Fibroblast of lung (primary cell): ENCODE results near the gene ITPKB. TPM values are rescaled to one million over a fixed set of nuclear protein-coding genes. Genes with fewer than 3 reads are reported as not detected.
A peak's percentile ranks its signal among the peaks of the same experiment; 100 is the strongest.

Experiments used
- DNase-seq, 2 donors: peaks; one replicate each; pipeline versions ENCODE4 v3.0.0 to v3.0.0-alpha.2; 2010; ENCODE audit warnings: low read depth in 2 of 2
- H2AFZ ChIP-seq: 2 replicates; pipeline ENCODE4 v1.5.1; 2012; ENCODE audit warnings: low read length, control low read depth, inconsistent platforms
- H3K27ac ChIP-seq: 2 replicates; pipeline ENCODE4 v1.5.1; 2011; ENCODE audit warnings: low read length, control low read depth; ENCODE audit not compliant: insufficient read depth
- H3K27me3 ChIP-seq: 2 replicates; pipeline ENCODE4 v1.5.1; 2011; ENCODE audit warnings: mild to moderate bottlenecking, low read length; ENCODE audit not compliant: control insufficient read depth, insufficient read depth
- H3K36me3 ChIP-seq: 2 replicates; pipeline ENCODE4 v1.5.1; 2011; ENCODE audit warnings: low read length; ENCODE audit not compliant: control insufficient read depth, insufficient read depth
- H3K4me1 ChIP-seq: 2 replicates; pipeline ENCODE4 v1.5.1; 2011; ENCODE audit warnings: low read length; ENCODE audit not compliant: control insufficient read depth, insufficient read depth; ENCODE audit errors: extremely low read depth
- H3K4me2 ChIP-seq: 2 replicates; pipeline ENCODE4 v1.5.1; 2011; ENCODE audit warnings: low read length, control low read depth; ENCODE audit not compliant: insufficient read depth; ENCODE audit errors: extremely low read depth
- H3K4me3 ChIP-seq, 4 experiments: fragments of 200-600 bp in 1 of 4; sonication (generic) in 1 of 4; replicated peaks in 1 of 4; 2 replicates each; pipeline ENCODE4 v1.5.1; 2011 to 2016; ENCODE audit warnings: low read length in 4 of 4, low read depth in 3 of 4, mild to moderate bottlenecking in 3 of 4, control low read depth in 2 of 4, inconsistent platforms in 1 of 4, mixed read lengths in 1 of 4; ENCODE audit not compliant: insufficient read depth in 1 of 4; ENCODE audit errors: control extremely low read depth in 1 of 4
- H3K79me2 ChIP-seq: 2 replicates; pipeline ENCODE4 v1.5.1; 2012; ENCODE audit warnings: mild to moderate bottlenecking, low read length, inconsistent platforms; ENCODE audit not compliant: control insufficient read depth, insufficient read depth
- H3K9ac ChIP-seq: 2 replicates; pipeline ENCODE4 v1.5.1; 2011; ENCODE audit warnings: mild to moderate bottlenecking, low read length, control low read depth; ENCODE audit not compliant: insufficient read depth
- H3K9me3 ChIP-seq: 2 replicates; pipeline ENCODE4 v1.5.1; 2012; ENCODE audit warnings: low read depth, low read length; ENCODE audit not compliant: control insufficient read depth, insufficient read depth
- H4K20me1 ChIP-seq: 2 replicates; pipeline ENCODE4 v1.5.1; 2011; ENCODE audit warnings: low read length; ENCODE audit not compliant: control insufficient read depth, insufficient read depth; ENCODE audit errors: extremely low read depth
- EZH2 ChIP-seq: IDR thresholded peaks from 2 replicates; pipeline ENCODE4 v1.5.1; 2012; ENCODE audit warnings: low read length, control low read depth, mild to moderate bottlenecking; ENCODE audit errors: missing control alignments
- polyA plus RNA-seq, 2 donors: library from polyadenylated mRNA; depleted of rRNA in 1 of 2; stranded (reverse) in 1 of 2; unstranded in 1 of 2; fragments of >200 nt; gene quantifications; 2 replicates each; pipeline ENCODE4 v1.2.1, GENCODE V29; 2011 to 2012; ENCODE audit warnings: missing spikeins in 1 of 2
- total RNA-seq: library from RNA; depleted of rRNA; stranded (reverse); fragments of >200 nt; gene quantifications from 2 replicates; pipeline ENCODE4 v1.2.1, GENCODE V29; 2014
- TF ChIP-seq, protein P1 (sequence below), 2 donors: IDR thresholded peaks in 1 of 2; conservative IDR thresholded peaks in 1 of 2; 1 replicate in 1 of 2; 2 replicates in 1 of 2; pipeline ENCODE4 v1.5.1; 2011 to 2012; ENCODE audit warnings: low read length in 2 of 2, control low read depth in 1 of 2, inconsistent platforms in 1 of 2, low read depth in 1 of 2, mild to moderate bottlenecking in 1 of 2

The ITPKB gene
- total and polyA plus RNA-seq, 2 donors (not counting 1 experiment from before 2014, with no cell fraction given): 10.2 to 32.4 TPM

DNA sequence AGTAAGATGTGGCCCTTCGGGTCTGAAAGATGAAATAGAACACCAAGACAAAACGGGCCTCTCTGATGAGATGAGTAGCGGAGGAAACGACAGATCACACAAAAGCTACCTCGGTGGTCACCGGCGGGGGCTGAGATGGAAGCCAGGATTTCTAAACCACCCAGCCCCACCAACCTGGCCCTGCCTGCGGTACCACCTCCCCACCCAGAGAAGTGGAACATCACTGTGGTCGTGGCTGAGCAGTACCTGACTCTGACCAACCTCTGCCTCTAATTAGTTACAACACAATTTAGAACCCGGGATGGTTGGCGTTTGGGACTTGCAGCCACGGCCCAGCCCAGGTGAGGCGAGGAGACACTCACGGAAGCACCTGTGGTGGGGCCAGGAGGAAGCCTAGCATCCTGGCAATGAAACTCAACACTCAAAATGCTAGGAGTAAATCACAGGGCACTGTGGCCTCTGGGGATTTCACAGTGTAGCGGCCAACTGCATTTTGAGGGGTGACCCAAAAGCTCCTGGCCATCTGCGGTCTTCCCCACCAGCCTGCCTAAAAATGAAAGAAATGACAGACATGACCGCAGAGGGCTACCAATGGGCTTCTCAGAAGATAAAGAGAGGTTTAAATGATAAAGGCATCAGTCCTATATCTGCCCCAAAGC lies 73.4 kb downstream of the ITPKB start:
- no peaks in the 10 kb centered on the region for H4K20me1 ChIP-seq
- DNase-seq: no peak
- no peaks in the 10 kb centered on the region for H3K27me3 ChIP-seq
- H3K27ac ChIP-seq: peak overlapping the region; percentile 97
- no peak overlapping the region for H2AFZ ChIP-seq
- peaks cover 34% of the 10 kb centered on the region for H3K4me1 ChIP-seq
- no peaks in the 10 kb centered on the region for H3K79me2 ChIP-seq
- no peak overlapping the region for H3K4me3 ChIP-seq
- H3K9me3 ChIP-seq: no peaks in the 10 kb centered on the region
- TF ChIP-seq, protein P1, sequence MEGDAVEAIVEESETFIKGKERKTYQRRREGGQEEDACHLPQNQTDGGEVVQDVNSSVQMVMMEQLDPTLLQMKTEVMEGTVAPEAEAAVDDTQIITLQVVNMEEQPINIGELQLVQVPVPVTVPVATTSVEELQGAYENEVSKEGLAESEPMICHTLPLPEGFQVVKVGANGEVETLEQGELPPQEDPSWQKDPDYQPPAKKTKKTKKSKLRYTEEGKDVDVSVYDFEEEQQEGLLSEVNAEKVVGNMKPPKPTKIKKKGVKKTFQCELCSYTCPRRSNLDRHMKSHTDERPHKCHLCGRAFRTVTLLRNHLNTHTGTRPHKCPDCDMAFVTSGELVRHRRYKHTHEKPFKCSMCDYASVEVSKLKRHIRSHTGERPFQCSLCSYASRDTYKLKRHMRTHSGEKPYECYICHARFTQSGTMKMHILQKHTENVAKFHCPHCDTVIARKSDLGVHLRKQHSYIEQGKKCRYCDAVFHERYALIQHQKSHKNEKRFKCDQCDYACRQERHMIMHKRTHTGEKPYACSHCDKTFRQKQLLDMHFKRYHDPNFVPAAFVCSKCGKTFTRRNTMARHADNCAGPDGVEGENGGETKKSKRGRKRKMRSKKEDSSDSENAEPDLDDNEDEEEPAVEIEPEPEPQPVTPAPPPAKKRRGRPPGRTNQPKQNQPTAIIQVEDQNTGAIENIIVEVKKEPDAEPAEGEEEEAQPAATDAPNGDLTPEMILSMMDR (conservative IDR thresholded peaks at IDR 0.05 in 1 of 2, IDR thresholded peaks at IDR 0.05 in 1 of 2; ENCODE audit: low read depth in 1 of 2, low read length in 2 of 2): no peak
- TF ChIP-seq EZH2: no peak
- H3K9ac ChIP-seq: no peak overlapping the region
- peaks cover 2% of the 10 kb centered on the region for H3K36me3 ChIP-seq
- no peak overlapping the region for H3K4me2 ChIP-seq

- peaks cover 36% of the 10 kb centered on the region for H3K4me1 ChIP-seq
- H3K27me3 ChIP-seq: no peaks in the 10 kb centered on the region
- no peak overlapping the region for H3K4me3 ChIP-seq
- TF ChIP-seq, protein P1 (conservative IDR thresholded peaks at IDR 0.05 in 1 of 2, IDR thresholded peaks at IDR 0.05 in 1 of 2; ENCODE audit: low read depth in 1 of 2, low read length in 2 of 2): no peak
- TF ChIP-seq EZH2: no peak
- peak overlapping the region; percentile 58 for H3K9ac ChIP-seq
- peaks cover 2% of the 10 kb centered on the region for H3K36me3 ChIP-seq
- H3K9me3 ChIP-seq: no peaks in the 10 kb centered on the region
- H3K4me2 ChIP-seq: peak overlapping the region; percentile 73
- peak; percentile 80 to 93 for DNase-seq
- H3K79me2 ChIP-seq: no peaks in the 10 kb centered on the region
- peak overlapping the region; percentile 97 for H3K27ac ChIP-seq
- no peak overlapping the region for H2AFZ ChIP-seq
- no peaks in the 10 kb centered on the region for H4K20me1 ChIP-seq
These were observed 74.5 kb downstream of the ITPKB start for GRCh38 chr1:226664413-226665101.

DNA sequence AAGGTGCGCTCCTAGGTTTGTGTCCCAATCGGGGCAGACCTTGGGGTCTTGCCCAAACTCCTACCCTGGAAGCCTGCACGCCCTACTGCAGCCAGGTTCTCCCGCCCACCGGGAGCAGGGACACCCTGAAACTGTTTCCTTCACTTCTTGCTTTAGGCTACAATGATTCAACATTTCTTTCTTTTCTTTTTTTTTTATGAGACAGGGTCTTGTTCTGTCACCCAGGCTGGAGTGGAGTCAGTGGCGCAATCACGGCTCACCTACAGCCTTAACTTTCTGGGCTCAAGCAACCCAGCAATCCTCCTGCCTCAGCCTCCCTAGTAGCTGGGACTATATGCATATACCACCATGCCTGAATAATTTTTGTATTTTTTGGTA lies 75.8 kb downstream of the ITPKB start:
- Histone ChIP-seq H3K27me3 (no peaks in the 10 kb centered on the region), H3K9ac (peak overlapping the region; percentile 58), H3K4me2 (no peak overlapping the region), H3K27ac (peak overlapping the region; percentile 97), H3K4me1 (peaks cover 36% of the 10 kb centered on the region), H3K36me3 (peaks cover 2% of the 10 kb centered on the region), H4K20me1 (no peaks in the 10 kb centered on the region), H3K9me3 (no peaks in the 10 kb centered on the region), H2AFZ (no peak overlapping the region), H3K79me2 (no peaks in the 10 kb centered on the region), H3K4me3 (no peak overlapping the region)
- no peak for TF ChIP-seq EZH2
- TF ChIP-seq, protein P1 (conservative IDR thresholded peaks at IDR 0.05 in 1 of 2, IDR thresholded peaks at IDR 0.05 in 1 of 2; ENCODE audit: low read depth in 1 of 2, low read length in 2 of 2): no peak
- DNase-seq: no peak
